ENCODE results near the gene KRT20.

Gene KRT20

GRCh38 chr17:40878044-40878443 lies 7.0 kb downstream of the KRT20 start:
- no peak overlapping the region for H3K4me2 ChIP-seq (ENCODE audit: low read depth, low read length, poor library complexity, severe bottlenecking)
- TF ChIP-seq EZH2phosphoT487 (IDR thresholded peaks at IDR 0.05; ENCODE audit: borderline replicate concordance) (no peak), CTCF (conservative IDR thresholded peaks at IDR 0.05; ENCODE audit: low read length) (no peak)
- H3K27me3 ChIP-seq (ENCODE audit: insufficient read depth, low read length, poor library complexity, severe bottlenecking), result no peaks in the 10 kb centered on the region
- H3F3A ChIP-seq (ENCODE audit: low read depth), result no peaks in the 10 kb centered on the region
- no peaks in the 10 kb centered on the region for H3K9me2 ChIP-seq (replicated peaks; ENCODE audit: low read depth, low read length)
- H2AFZ ChIP-seq (ENCODE audit: low read length), result no peak overlapping the region
- no peaks in the 10 kb centered on the region for H4K20me1 ChIP-seq (ENCODE audit: insufficient read depth, low read length, poor library complexity, severe bottlenecking)
- no peaks in the 10 kb centered on the region for H3K79me2 ChIP-seq (ENCODE audit: insufficient read depth, low read length)
- no peak overlapping the region for H3K4me3 ChIP-seq (ENCODE audit: low read length, poor library complexity, severe bottlenecking)
- no peaks in the 10 kb centered on the region for H3K9me3 ChIP-seq (ENCODE audit: insufficient read depth, low read depth, low read length)
- H3K4me1 ChIP-seq (ENCODE audit: insufficient read depth, low read length, poor library complexity, severe bottlenecking), result no peaks in the 10 kb centered on the region
- no peaks in the 10 kb centered on the region for H3K36me3 ChIP-seq (ENCODE audit: insufficient read depth, low read length)
- H3K9ac ChIP-seq (ENCODE audit: low read depth, low read length, poor library complexity, severe bottlenecking), result no peak overlapping the region

GRCh38 chr17:40873801-40874200 lies 11.2 kb downstream of the KRT20 start:
- no peak overlapping the region for H2AFZ ChIP-seq (ENCODE audit: low read length)
- TF ChIP-seq CTCF (conservative IDR thresholded peaks at IDR 0.05; ENCODE audit: low read length), result no peak
- TF ChIP-seq EZH2phosphoT487 (IDR thresholded peaks at IDR 0.05; ENCODE audit: borderline replicate concordance), result no peak
- H3K9me2 ChIP-seq (replicated peaks; ENCODE audit: low read depth, low read length), result no peaks in the 10 kb centered on the region
- no peaks in the 10 kb centered on the region for H3K4me1 ChIP-seq (ENCODE audit: insufficient read depth, low read length, poor library complexity, severe bottlenecking)
- H3K9ac ChIP-seq (ENCODE audit: low read depth, low read length, poor library complexity, severe bottlenecking), result no peak overlapping the region
- no peak overlapping the region for H3K4me3 ChIP-seq (ENCODE audit: low read length, poor library complexity, severe bottlenecking)
- no peaks in the 10 kb centered on the region for H3K79me2 ChIP-seq (ENCODE audit: insufficient read depth, low read length)
- H3F3A ChIP-seq (ENCODE audit: low read depth), result no peaks in the 10 kb centered on the region; the same call in 1 of the 2 replicates
- no peak overlapping the region for H3K4me2 ChIP-seq (ENCODE audit: low read depth, low read length, poor library complexity, severe bottlenecking)
- peaks cover 3% of the 10 kb centered on the region for H3K27me3 ChIP-seq (ENCODE audit: insufficient read depth, low read length, poor library complexity, severe bottlenecking)
- H3K36me3 ChIP-seq (ENCODE audit: insufficient read depth, low read length), result no peaks in the 10 kb centered on the region
- H4K20me1 ChIP-seq (ENCODE audit: insufficient read depth, low read length, poor library complexity, severe bottlenecking), result no peaks in the 10 kb centered on the region
- H3K9me3 ChIP-seq (ENCODE audit: insufficient read depth, low read depth, low read length), result no peaks in the 10 kb centered on the region

GRCh38 chr17:40873255-40873654 lies 11.8 kb downstream of the KRT20 start:
- no peak overlapping the region for H2AFZ ChIP-seq (ENCODE audit: low read length)
- no peaks in the 10 kb centered on the region; the same call in 1 of the 2 replicates for H3F3A ChIP-seq (ENCODE audit: low read depth)
- H3K4me3 ChIP-seq (ENCODE audit: low read length, poor library complexity, severe bottlenecking), result no peak overlapping the region
- H3K9ac ChIP-seq (ENCODE audit: low read depth, low read length, poor library complexity, severe bottlenecking), result no peak overlapping the region
- H3K79me2 ChIP-seq (ENCODE audit: insufficient read depth, low read length), result no peaks in the 10 kb centered on the region
- H3K9me2 ChIP-seq (replicated peaks; ENCODE audit: low read depth, low read length), result no peaks in the 10 kb centered on the region
- H3K9me3 ChIP-seq (ENCODE audit: insufficient read depth, low read depth, low read length), result no peaks in the 10 kb centered on the region
- no peaks in the 10 kb centered on the region for H3K36me3 ChIP-seq (ENCODE audit: insufficient read depth, low read length)
- H4K20me1 ChIP-seq (ENCODE audit: insufficient read depth, low read length, poor library complexity, severe bottlenecking), result no peaks in the 10 kb centered on the region
- TF ChIP-seq EZH2phosphoT487 (IDR thresholded peaks at IDR 0.05; ENCODE audit: borderline replicate concordance), result no peak
- TF ChIP-seq CTCF (conservative IDR thresholded peaks at IDR 0.05; ENCODE audit: low read length), result peak; percentile 42
- no peaks in the 10 kb centered on the region for H3K4me1 ChIP-seq (ENCODE audit: insufficient read depth, low read length, poor library complexity, severe bottlenecking)
- peaks cover 3% of the 10 kb centered on the region for H3K27me3 ChIP-seq (ENCODE audit: insufficient read depth, low read length, poor library complexity, severe bottlenecking)
- H3K4me2 ChIP-seq (ENCODE audit: low read depth, low read length, poor library complexity, severe bottlenecking), result no peak overlapping the region
